ENCODE data around the gene DIAPH1. TPM values are rescaled to one million over a fixed set of nuclear protein-coding genes. Genes with fewer than 3 reads are reported as not detected.

The DIAPH1 gene
- total RNA-seq, 1 donor: 22.1 TPM

DNA sequence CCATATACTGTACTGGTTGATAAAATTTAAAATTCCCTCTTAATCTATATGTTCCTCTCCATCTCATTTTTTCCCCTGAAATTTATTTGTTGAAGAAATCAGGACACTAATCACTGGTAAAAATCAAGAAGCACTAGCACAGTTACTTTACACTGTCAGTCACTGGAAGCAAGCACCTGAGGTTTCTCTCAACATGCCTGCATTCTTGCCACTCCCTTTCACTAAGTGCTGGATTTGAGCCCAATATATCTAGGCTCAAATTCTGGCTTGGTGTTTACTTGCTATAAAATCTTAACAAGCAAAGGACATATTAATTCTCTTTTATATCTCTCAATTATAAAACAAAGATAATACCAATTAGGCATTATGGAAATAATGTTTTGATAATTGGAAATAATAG, 58.6 kb downstream of the DIAPH1 start:
- TF ChIP-seq, protein P1, sequence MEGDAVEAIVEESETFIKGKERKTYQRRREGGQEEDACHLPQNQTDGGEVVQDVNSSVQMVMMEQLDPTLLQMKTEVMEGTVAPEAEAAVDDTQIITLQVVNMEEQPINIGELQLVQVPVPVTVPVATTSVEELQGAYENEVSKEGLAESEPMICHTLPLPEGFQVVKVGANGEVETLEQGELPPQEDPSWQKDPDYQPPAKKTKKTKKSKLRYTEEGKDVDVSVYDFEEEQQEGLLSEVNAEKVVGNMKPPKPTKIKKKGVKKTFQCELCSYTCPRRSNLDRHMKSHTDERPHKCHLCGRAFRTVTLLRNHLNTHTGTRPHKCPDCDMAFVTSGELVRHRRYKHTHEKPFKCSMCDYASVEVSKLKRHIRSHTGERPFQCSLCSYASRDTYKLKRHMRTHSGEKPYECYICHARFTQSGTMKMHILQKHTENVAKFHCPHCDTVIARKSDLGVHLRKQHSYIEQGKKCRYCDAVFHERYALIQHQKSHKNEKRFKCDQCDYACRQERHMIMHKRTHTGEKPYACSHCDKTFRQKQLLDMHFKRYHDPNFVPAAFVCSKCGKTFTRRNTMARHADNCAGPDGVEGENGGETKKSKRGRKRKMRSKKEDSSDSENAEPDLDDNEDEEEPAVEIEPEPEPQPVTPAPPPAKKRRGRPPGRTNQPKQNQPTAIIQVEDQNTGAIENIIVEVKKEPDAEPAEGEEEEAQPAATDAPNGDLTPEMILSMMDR (IDR thresholded peaks at IDR 0.05; ENCODE audit: insufficient read depth, low read length): no peak
- no peak overlapping the region for H3K4me3 ChIP-seq (ENCODE audit: low read depth, low read length)
- peak; percentile 37 for DNase-seq (ENCODE audit: low read depth)

DNA sequence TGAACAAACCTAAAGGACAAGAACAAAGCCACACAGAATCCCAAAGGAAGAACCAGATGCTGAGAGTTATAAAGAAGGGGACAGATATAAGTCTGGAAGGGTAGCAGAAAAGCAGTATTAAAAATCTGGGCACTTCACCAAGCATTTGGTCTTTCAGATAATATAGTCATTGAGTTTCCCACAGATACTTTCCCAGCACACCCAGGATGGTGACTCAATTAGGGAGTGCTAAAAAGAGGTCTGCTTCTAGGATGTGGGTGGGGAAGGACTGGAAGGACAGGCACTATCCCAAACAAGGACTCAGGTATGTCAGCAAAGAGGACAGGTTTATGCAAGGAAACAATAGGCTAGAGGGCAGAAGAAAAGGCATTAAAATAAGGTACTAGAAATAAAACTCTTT, 59.3 kb downstream of the DIAPH1 start:
- H3K4me3 ChIP-seq (ENCODE audit: low read depth, low read length): no peak overlapping the region
- TF ChIP-seq, protein P1 (IDR thresholded peaks at IDR 0.05; ENCODE audit: insufficient read depth, low read length): no peak
- DNase-seq (ENCODE audit: low read depth): peak; percentile 85

DNA sequence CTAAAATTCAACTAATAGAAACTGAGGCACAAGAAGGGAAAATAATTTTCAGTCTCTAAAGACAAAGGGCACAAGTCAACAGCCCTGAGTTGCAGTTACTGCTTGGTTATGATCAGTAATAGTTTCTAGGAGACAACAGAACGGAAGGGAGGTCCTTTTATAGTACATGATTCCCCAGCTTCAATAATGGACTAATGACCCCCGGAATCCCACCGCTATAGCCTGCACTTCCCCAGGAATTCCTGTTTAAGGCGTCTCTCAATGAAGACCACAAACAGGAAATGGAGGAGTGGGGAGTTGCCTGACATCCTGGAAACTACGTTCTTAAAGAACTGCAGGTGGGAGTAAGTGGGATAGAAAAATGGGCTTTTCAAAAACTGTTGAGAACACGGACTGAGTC, 60.6 kb downstream of the DIAPH1 start:
- no peak for DNase-seq (ENCODE audit: low read depth)
- TF ChIP-seq, protein P1 (IDR thresholded peaks at IDR 0.05; ENCODE audit: insufficient read depth, low read length): no peak
- no peak overlapping the region for H3K4me3 ChIP-seq (ENCODE audit: low read depth, low read length)

DNA sequence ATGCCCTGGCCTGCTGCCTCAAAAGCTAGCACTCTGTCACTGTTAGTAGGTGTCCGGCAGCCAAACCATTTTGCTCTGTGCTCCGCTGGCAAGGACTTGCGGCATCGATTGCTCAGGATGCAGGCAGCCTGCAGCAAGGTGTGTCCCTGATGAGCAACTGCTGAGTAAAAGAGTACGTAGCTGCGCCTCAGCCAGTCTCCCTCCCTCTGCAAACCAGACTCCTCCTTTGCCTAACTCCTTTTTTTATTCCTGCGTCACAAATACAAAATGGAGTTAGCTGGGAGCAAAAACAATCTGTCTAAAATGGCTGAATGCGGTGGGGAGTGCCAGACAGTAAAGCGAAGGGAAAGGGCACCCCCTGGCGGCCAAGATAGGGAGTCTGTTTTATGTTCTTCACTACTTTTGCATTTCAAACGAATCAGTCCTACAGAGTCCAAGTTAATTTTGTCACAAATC, 61.1 kb downstream of the DIAPH1 start:
- peak; percentile 100 for DNase-seq (ENCODE audit: low read depth)
- TF ChIP-seq, protein P1 (IDR thresholded peaks at IDR 0.05; ENCODE audit: insufficient read depth, low read length): peak; percentile 75
- H3K4me3 ChIP-seq (ENCODE audit: low read depth, low read length): peak overlapping the region; percentile 46

DNA sequence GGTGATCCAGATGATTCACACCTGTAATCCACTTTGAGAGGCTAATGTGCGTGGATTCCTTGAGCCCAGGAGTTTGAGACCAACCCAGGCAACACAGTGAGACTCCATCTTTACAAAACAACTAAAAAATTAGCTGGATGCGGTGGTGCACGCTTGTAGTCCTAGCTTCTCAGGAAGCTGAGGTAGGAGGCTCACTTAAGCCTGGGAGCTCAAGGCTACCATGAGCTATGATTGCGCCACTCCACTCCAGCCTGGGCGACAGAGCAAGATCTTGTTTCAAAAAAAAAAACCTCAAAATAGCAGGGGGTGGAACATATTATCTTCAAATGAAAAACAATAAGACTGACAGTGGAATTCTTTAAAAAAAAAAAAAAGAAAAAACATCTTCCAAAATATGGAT, 70.9 kb downstream of the DIAPH1 start:
- DNase-seq (ENCODE audit: low read depth): no peak
- no peak overlapping the region for H3K4me3 ChIP-seq (ENCODE audit: low read depth, low read length)
- TF ChIP-seq, protein P1 (IDR thresholded peaks at IDR 0.05; ENCODE audit: insufficient read depth, low read length): no peak

DNA sequence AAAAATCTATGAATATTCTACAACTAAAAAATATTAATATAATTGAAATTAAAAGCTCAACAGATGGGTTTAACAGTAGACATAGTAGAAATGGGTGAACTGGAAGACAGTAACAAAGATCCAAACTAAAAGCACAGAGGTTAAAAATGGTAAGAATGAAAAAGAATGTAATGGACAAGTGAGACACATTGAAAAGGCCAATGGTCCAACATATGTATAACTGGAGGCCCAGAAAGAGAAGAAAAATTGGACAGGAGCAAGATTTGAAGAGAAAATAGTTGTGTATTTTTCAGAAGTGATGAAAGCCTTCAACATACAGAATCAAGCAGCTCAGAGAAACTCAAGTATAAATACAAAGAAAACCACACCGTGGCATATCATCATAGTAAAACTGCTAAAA, 71.3 kb downstream of the DIAPH1 start:
- peak; percentile 54 for DNase-seq (ENCODE audit: low read depth)
- H3K4me3 ChIP-seq (ENCODE audit: low read depth, low read length): no peak overlapping the region
- TF ChIP-seq, protein P1 (IDR thresholded peaks at IDR 0.05; ENCODE audit: insufficient read depth, low read length): no peak

DNA sequence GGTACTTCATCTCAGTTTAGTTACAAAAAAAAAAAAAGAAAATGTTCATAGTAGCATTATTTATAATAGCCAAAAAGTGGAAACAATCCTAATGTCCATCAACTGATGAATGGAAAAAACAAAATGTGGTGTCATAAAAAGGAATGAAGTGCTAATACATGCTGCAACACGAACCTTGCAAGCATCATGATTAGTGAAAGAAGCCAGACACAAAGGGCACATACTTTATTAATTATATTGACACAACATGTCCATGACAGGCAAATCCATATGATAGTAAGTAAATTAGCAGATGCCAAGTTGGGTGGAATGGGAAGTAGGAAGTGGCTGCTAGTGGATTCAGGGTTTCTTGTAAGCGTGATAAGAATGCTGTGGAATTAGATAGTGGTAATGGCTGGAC, 75.7 kb downstream of the DIAPH1 start:
- TF ChIP-seq, protein P1 (IDR thresholded peaks at IDR 0.05; ENCODE audit: insufficient read depth, low read length): no peak
- H3K4me3 ChIP-seq (ENCODE audit: low read depth, low read length): no peak overlapping the region
- DNase-seq (ENCODE audit: low read depth): no peak
